SU-DHL-6 (cell line): ENCODE data around the gene RSPO3.

Experiments used
- H2AFZ ChIP-seq: fragments of 200-600 bp; sonication (generic); 2 replicates; pipeline ENCODE4 v1.6.1; 2014; ENCODE audit warnings: low read depth, mild to moderate bottlenecking, moderate library complexity, mixed read lengths, antibody characterized with exemption, low read length; ENCODE audit not compliant: severe bottlenecking
- H3F3A ChIP-seq: fragments of 200-600 bp; shearing (Covaris generic); 2 replicates; pipeline ENCODE4 v1.6.0; 2016; ENCODE audit warnings: antibody characterized with exemption, mild to moderate bottlenecking; ENCODE audit not compliant: insufficient read depth
- H3K27ac ChIP-seq: fragments of 200-600 bp; sonication (generic); 2 replicates; pipeline ENCODE4 v1.5.1; 2016; ENCODE audit warnings: low read depth, mild to moderate bottlenecking, low read length, moderate library complexity, mixed read lengths
- H3K27me3 ChIP-seq: fragments of 200-600 bp; sonication (generic), shearing (Covaris generic); 2 replicates; pipeline ENCODE4 v1.6.0; 2014; ENCODE audit warnings: mild to moderate bottlenecking, low read length
- H3K36me3 ChIP-seq: fragments of 200-600 bp; sonication (generic); 2 replicates; pipeline ENCODE4 v1.6.1; 2014; ENCODE audit warnings: mild to moderate bottlenecking, low read length, mixed read lengths
- H3K4me2 ChIP-seq: fragments of 300-600, 200-600 bp; shearing (Covaris generic), sonication (generic); 2 replicates; pipeline ENCODE4 v1.6.0; 2014; ENCODE audit warnings: low read length, low read depth, mild to moderate bottlenecking; ENCODE audit not compliant: poor library complexity, severe bottlenecking
- H3K4me3 ChIP-seq: fragments of 200-600 bp; sonication (generic); 2 replicates; pipeline ENCODE4 v1.5.1; 2014; ENCODE audit warnings: antibody characterized with exemption, low read length, mild to moderate bottlenecking, mixed read lengths; ENCODE audit not compliant: insufficient read depth, poor library complexity, severe bottlenecking
- H3K79me2 ChIP-seq: fragments of 200-600 bp; sonication (generic); 2 replicates; pipeline ENCODE4 v1.6.1; 2014; ENCODE audit warnings: mild to moderate bottlenecking, low read length, moderate library complexity; ENCODE audit not compliant: insufficient read depth
- H3K9ac ChIP-seq: fragments of 200-600 bp; sonication (generic); 2 replicates; pipeline ENCODE4 v1.7.0; 2014; ENCODE audit warnings: mild to moderate bottlenecking, low read length
- H3K9me2 ChIP-seq: fragments of 200-600 bp; sonication (generic); replicated peaks from 2 replicates; pipeline ENCODE4 v1.6.1; 2014; ENCODE audit warnings: low read length; ENCODE audit not compliant: insufficient read depth
- H3K9me3 ChIP-seq: fragments of 200-600 bp; sonication (generic); 2 replicates; pipeline ENCODE4 v1.6.1; 2014; ENCODE audit warnings: low read length, mixed read lengths; ENCODE audit not compliant: insufficient read depth
- H4K20me1 ChIP-seq: fragments of 200-600 bp; sonication (generic); 2 replicates; pipeline ENCODE4 v1.6.1; 2014; ENCODE audit warnings: low read depth, mild to moderate bottlenecking, antibody characterized with exemption, low read length, moderate library complexity, mixed read lengths
- CTCF ChIP-seq: fragments of 200-600 bp; sonication (generic); IDR thresholded peaks from one replicate; pipeline ENCODE4 v1.5.1; 2017; ENCODE audit warnings: antibody characterized with exemption, mild to moderate bottlenecking, low read length, moderate library complexity; ENCODE audit not compliant: insufficient read depth, poor library complexity, severe bottlenecking
- EZH2phosphoT487 ChIP-seq: fragments of 200-600 bp; sonication (generic), shearing (Covaris generic); conservative IDR thresholded peaks from 2 replicates; pipeline ENCODE4 v1.6.1; 2018; ENCODE audit warnings: mild to moderate bottlenecking, antibody characterized with exemption, low read length, moderate library complexity, mixed read lengths

The RSPO3 gene

GRCh38 chr6:127110712-127111111 lies 7.8 kb upstream of the RSPO3 start:
- H3K9ac ChIP-seq, result no peak overlapping the region
- no peaks in the 10 kb centered on the region for H3K9me2 ChIP-seq
- no peaks in the 10 kb centered on the region for H3K79me2 ChIP-seq
- H2AFZ ChIP-seq, result no peak overlapping the region
- TF ChIP-seq EZH2phosphoT487 (no peak), CTCF (no peak)
- H3K4me2 ChIP-seq, result no peak overlapping the region
- no peak overlapping the region for H3K4me3 ChIP-seq
- no peaks in the 10 kb centered on the region for H3K9me3 ChIP-seq
- H3K36me3 ChIP-seq, result no peaks in the 10 kb centered on the region
- no peak overlapping the region for H3K27ac ChIP-seq
- no peaks in the 10 kb centered on the region for H3F3A ChIP-seq
- H4K20me1 ChIP-seq, result no peaks in the 10 kb centered on the region
- 0 out of 2 replicates have a peak, but pooled peaks cover 3% of the 10 kb centered on the region for H3K27me3 ChIP-seq

- H3K9me2 ChIP-seq, result no peaks in the 10 kb centered on the region
- no peaks in the 10 kb centered on the region for H3K79me2 ChIP-seq
- no peaks in the 10 kb centered on the region for H3K27me3 ChIP-seq
- no peak overlapping the region for H3K27ac ChIP-seq
- H3K9me3 ChIP-seq, result no peaks in the 10 kb centered on the region
- TF ChIP-seq EZH2phosphoT487, result no peak
- TF ChIP-seq CTCF, result no peak
- H3K4me3 ChIP-seq, result no peak overlapping the region
- no peaks in the 10 kb centered on the region for H3K36me3 ChIP-seq
- no peaks in the 10 kb centered on the region for H3F3A ChIP-seq
- no peaks in the 10 kb centered on the region for H4K20me1 ChIP-seq
- no peak overlapping the region for H3K9ac ChIP-seq
- H3K4me2 ChIP-seq, result no peak overlapping the region
- H2AFZ ChIP-seq, result no peak overlapping the region
Measured at GRCh38 chr6:127111526-127111925, 6.9 kb upstream of the RSPO3 start.

- no peak overlapping the region for H3K4me3 ChIP-seq
- TF ChIP-seq CTCF (no peak), EZH2phosphoT487 (no peak)
- no peaks in the 10 kb centered on the region for H3K27me3 ChIP-seq
- no peak overlapping the region for H3K9ac ChIP-seq
- no peak overlapping the region for H3K27ac ChIP-seq
- H3K4me2 ChIP-seq, result no peak overlapping the region
- no peaks in the 10 kb centered on the region for H3K36me3 ChIP-seq
- H3F3A ChIP-seq, result no peaks in the 10 kb centered on the region
- no peaks in the 10 kb centered on the region for H4K20me1 ChIP-seq
- no peaks in the 10 kb centered on the region for H3K9me2 ChIP-seq
- H3K9me3 ChIP-seq, result no peaks in the 10 kb centered on the region
- no peaks in the 10 kb centered on the region for H3K79me2 ChIP-seq
- no peak overlapping the region for H2AFZ ChIP-seq
Measured at GRCh38 chr6:127114214-127114760, 4.2 kb upstream of the RSPO3 start.
